NK-92 treated with Interleukin-12 subunit alpha and Interleukin-12 subunit beta, amount 100 ng/mL, for 24 hours (cell line): Measurements from ENCODE around the gene MOB2.

ENCODE experiments used
- DNase-seq: peaks from one replicate; lab custom pipeline; 2025; lab: John Stamatoyannopoulos, UW

MOB2 gene

GRCh38 chr11:1484695-1485503 is 1.7 kb downstream of the MOB2 start:
- no peak for DNase-seq

GRCh38 chr11:1484061-1484671 is 2.4 kb downstream of the MOB2 start:
- DNase-seq: no peak

GRCh38 chr11:1483445-1483961 is 3.1 kb downstream of the MOB2 start:
- DNase-seq: no peak

- no peak for DNase-seq
These were observed 3.8 kb downstream of the MOB2 start for GRCh38 chr11:1482581-1483444.

GRCh38 chr11:1481861-1482441 is 4.6 kb downstream of the MOB2 start:
- no peak for DNase-seq

GRCh38 chr11:1481483-1481825 is 5.1 kb downstream of the MOB2 start:
- no peak for DNase-seq

- DNase-seq: no peak
These were observed 5.8 kb downstream of the MOB2 start for GRCh38 chr11:1480555-1481482.

GRCh38 chr11:1480191-1480554 is 6.4 kb downstream of the MOB2 start:
- no peak for DNase-seq

- DNase-seq: no peak
These were observed 6.9 kb downstream of the MOB2 start for GRCh38 chr11:1479678-1480118.

GRCh38 chr11:1479006-1479677 is 7.4 kb downstream of the MOB2 start:
- no peak for DNase-seq

- DNase-seq: no peak
These were observed 8.0 kb downstream of the MOB2 start for GRCh38 chr11:1478544-1478943.

GRCh38 chr11:1478011-1478410 is 8.6 kb downstream of the MOB2 start:
- no peak for DNase-seq

GRCh38 chr11:1476940-1477736 is 9.4 kb downstream of the MOB2 start:
- DNase-seq: no peak

- DNase-seq: no peak
These were observed 10.7 kb downstream of the MOB2 start for GRCh38 chr11:1475841-1476240.

- DNase-seq: no peak
These were observed 12.8 kb downstream of the MOB2 start for GRCh38 chr11:1473786-1474185.

GRCh38 chr11:1473011-1473628 is 13.5 kb downstream of the MOB2 start:
- no peak for DNase-seq

GRCh38 chr11:1472180-1473005 is 14.2 kb downstream of the MOB2 start:
- DNase-seq: no peak

GRCh38 chr11:1471736-1472135 is 14.8 kb downstream of the MOB2 start:
- DNase-seq: no peak
